Gastrocnemius medialis (tissue), 4 donors: ENCODE data around the gene UGT1A5.

ENCODE experiments used
- CTCF ChIP-seq, 5 experiments: fragments of 450-650 bp in 3 of 5; fragments of 200-600 bp in 2 of 5; sonication (generic) in 2 of 5; IDR thresholded peaks in 4 of 5; conservative IDR thresholded peaks in 1 of 5; 1 replicate in 4 of 5; 2 replicates in 1 of 5; pipeline ENCODE4 v1.5.1; 2016 to 2019; ENCODE audit warnings: antibody characterized with exemption in 5 of 5, mild to moderate bottlenecking in 3 of 5, moderate library complexity in 3 of 5
- POLR2A ChIP-seq, 2 donors: fragments of 450-650 bp; IDR thresholded peaks; one replicate each; pipeline ENCODE4 v1.6.1; 2017; ENCODE audit warnings: antibody characterized with exemption in 2 of 2, mild to moderate bottlenecking in 2 of 2, moderate library complexity in 2 of 2

GRCh38 chr2:233772153-233772552 lies 59.4 kb downstream of the UGT1A5 start:
- TF ChIP-seq POLR2A (IDR thresholded peaks at IDR 0.05) = no peak
- TF ChIP-seq CTCF (IDR thresholded peaks at IDR 0.05 in 4 of 5, conservative IDR thresholded peaks at IDR 0.05 in 1 of 5) = no peak
